ENCODE results near the gene PDE5A.

DNA sequence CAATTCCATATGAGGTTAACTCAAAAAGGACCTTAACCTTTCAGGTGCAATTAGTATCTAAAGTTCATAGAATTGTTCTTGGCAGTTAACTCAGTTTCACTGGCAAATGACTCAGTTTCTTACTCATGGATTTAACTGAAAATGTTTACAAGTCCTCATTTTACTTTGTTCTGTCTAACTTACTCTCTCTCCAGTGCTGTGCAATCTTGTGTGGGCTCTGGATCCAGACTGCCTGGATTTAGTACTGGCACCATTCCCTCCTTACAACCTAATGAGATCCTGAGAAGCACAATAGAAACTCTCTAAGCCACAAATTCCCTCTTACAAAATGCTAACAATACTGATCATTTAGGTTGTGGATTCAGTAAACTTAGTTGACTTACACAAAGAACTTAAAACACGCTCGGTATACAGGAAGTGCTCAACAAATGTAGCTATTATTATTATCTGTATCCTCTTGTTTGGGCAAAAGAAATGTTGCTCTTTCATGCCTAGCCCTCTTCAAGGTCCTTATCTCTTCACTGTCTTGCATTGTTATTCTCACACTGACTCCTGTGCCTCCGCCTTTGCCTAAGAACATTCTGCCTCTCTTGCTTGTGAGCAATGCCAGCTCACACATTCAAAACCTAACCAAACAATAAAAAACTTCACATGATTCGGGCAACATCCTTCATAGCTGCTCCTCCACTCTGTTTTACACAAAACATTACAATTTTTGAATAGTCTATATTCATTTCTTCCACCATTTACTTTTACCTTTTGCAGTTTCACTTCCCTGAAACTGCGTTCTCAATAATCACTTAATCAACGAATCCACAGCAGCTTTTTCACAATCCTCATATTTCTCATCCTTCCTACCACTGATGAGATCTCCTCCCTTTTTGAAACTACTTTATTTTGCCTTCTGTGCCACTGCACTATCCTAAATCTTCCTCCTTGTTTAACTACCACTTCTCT is 91.8 kb downstream of the PDE5A start:
- TF ChIP-seq, protein P1, sequence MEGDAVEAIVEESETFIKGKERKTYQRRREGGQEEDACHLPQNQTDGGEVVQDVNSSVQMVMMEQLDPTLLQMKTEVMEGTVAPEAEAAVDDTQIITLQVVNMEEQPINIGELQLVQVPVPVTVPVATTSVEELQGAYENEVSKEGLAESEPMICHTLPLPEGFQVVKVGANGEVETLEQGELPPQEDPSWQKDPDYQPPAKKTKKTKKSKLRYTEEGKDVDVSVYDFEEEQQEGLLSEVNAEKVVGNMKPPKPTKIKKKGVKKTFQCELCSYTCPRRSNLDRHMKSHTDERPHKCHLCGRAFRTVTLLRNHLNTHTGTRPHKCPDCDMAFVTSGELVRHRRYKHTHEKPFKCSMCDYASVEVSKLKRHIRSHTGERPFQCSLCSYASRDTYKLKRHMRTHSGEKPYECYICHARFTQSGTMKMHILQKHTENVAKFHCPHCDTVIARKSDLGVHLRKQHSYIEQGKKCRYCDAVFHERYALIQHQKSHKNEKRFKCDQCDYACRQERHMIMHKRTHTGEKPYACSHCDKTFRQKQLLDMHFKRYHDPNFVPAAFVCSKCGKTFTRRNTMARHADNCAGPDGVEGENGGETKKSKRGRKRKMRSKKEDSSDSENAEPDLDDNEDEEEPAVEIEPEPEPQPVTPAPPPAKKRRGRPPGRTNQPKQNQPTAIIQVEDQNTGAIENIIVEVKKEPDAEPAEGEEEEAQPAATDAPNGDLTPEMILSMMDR (IDR thresholded peaks at IDR 0.05; ENCODE audit: low read depth, low read length, poor library complexity, severe bottlenecking), result no peak
- no peak for TF ChIP-seq EZH2phosphoT487 (IDR thresholded peaks at IDR 0.05; ENCODE audit: borderline replicate concordance, low read length)
